Neural crest cell (in vitro differentiated cells): ENCODE results near the gene LSM4. TPM values are rescaled to one million over a fixed set of nuclear protein-coding genes. Genes with fewer than 3 reads are reported as not detected.

ENCODE experiments used
- DNase-seq: peaks from one replicate; pipeline ENCODE4 v3.0.0; 2021; ENCODE audit warnings: low read depth, mixed read lengths, low spot score
- H3K27ac Mint-ChIP-seq: one replicate; pipeline ENCODE4 v1.8.0; 2021; ENCODE audit warnings: mild to moderate bottlenecking, mixed read lengths; ENCODE audit not compliant: unreplicated experiment
- H3K27me3 Mint-ChIP-seq: 2 replicates; pipeline ENCODE4 v1.8.0; 2021; ENCODE audit warnings: low read depth, mild to moderate bottlenecking, mixed read lengths
- H3K36me3 Mint-ChIP-seq: 2 replicates; pipeline ENCODE4 v1.8.0; 2021; ENCODE audit warnings: low read depth, mild to moderate bottlenecking, mixed read lengths
- H3K4me1 Mint-ChIP-seq: 2 replicates; pipeline ENCODE4 v1.8.0; 2021; ENCODE audit warnings: mixed read lengths
- H3K4me3 Mint-ChIP-seq: one replicate; pipeline ENCODE4 v1.8.0; 2021; ENCODE audit warnings: mild to moderate bottlenecking, mixed read lengths
- H3K9me3 Mint-ChIP-seq: 2 replicates; pipeline ENCODE4 v1.8.0; 2021; ENCODE audit warnings: mixed read lengths
- total RNA-seq: library from RNA; stranded (reverse); gene quantifications from 2 replicates; pipeline ENCODE4 v1.2.1, GENCODE V29; 2021
- TF ChIP-seq, protein P1 (sequence below): fragments of 200-600 bp; sonication (generic); conservative IDR thresholded peaks from 2 replicates; pipeline ENCODE4 v1.5.0; 2021; ENCODE audit warnings: antibody characterized with exemption, mild to moderate bottlenecking

Gene LSM4
- total RNA-seq, 1 donor from 2014 or later: 283 TPM

GRCh38 chr19:18339723-18340122 lies 16.8 kb upstream of the LSM4 start:
- peak overlapping the region; percentile 79 for H3K4me3 Mint-ChIP-seq
- H3K9me3 Mint-ChIP-seq: no peaks in the 10 kb centered on the region
- TF ChIP-seq, protein P1, sequence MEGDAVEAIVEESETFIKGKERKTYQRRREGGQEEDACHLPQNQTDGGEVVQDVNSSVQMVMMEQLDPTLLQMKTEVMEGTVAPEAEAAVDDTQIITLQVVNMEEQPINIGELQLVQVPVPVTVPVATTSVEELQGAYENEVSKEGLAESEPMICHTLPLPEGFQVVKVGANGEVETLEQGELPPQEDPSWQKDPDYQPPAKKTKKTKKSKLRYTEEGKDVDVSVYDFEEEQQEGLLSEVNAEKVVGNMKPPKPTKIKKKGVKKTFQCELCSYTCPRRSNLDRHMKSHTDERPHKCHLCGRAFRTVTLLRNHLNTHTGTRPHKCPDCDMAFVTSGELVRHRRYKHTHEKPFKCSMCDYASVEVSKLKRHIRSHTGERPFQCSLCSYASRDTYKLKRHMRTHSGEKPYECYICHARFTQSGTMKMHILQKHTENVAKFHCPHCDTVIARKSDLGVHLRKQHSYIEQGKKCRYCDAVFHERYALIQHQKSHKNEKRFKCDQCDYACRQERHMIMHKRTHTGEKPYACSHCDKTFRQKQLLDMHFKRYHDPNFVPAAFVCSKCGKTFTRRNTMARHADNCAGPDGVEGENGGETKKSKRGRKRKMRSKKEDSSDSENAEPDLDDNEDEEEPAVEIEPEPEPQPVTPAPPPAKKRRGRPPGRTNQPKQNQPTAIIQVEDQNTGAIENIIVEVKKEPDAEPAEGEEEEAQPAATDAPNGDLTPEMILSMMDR: peak; percentile 37
- H3K4me1 Mint-ChIP-seq: peaks cover 25% of the 10 kb centered on the region
- H3K27ac Mint-ChIP-seq: no peak overlapping the region
- no peak for DNase-seq
- peaks cover 68% of the 10 kb centered on the region for H3K27me3 Mint-ChIP-seq
- no peaks in the 10 kb centered on the region for H3K36me3 Mint-ChIP-seq

DNA sequence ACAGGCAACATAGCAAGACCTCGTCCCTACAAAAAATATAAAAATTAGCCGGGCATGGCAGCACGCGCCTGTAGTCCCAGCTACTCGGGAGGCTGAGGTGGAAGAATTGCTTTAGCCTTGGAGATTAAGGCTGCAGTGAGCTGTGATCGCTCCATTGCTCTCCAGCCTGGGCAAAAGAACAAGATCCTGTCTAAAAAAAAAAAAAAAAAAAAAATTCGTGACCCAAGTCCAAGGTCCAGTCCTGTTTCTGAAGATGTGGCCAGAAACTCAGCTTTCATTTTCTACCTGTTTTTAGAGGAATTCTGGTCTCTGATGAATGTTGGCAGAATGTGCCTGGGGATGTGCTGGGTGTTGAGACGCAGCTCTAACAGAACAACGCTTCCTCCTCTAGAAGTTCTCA lies 15.7 kb upstream of the LSM4 start:
- no peak for DNase-seq
- Mint-ChIP-seq H3K27me3 (peaks cover 56% of the 10 kb centered on the region), H3K9me3 (no peaks in the 10 kb centered on the region), H3K27ac (no peak overlapping the region), H3K4me1 (peaks cover 14% of the 10 kb centered on the region), H3K36me3 (no peaks in the 10 kb centered on the region), H3K4me3 (peak overlapping the region; percentile 4)
- TF ChIP-seq, protein P1: no peak

DNA sequence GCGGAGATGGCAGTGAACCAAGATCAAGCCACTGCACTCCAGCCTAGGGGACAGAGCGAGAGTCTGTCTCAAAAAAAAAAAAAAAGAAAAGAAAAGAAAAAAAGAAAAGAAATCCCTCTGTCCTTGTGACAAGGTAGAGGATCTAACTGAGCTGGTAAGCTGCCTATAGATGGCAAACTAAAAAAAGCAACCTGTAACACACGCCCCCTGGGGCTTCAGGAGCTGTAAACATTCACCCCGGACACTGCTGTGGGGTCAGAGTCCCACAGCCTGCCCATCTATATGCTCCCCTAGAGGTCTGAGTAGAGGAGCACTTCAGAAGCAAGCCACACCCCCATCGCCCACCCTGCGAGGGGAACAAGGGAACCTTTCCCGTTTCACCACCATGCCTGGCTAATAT lies 13.2 kb upstream of the LSM4 start:
- Mint-ChIP-seq H3K27ac (no peak overlapping the region), H3K4me3 (no peak overlapping the region), H3K4me1 (peaks cover 5% of the 10 kb centered on the region), H3K27me3 (peaks cover 34% of the 10 kb centered on the region), H3K9me3 (no peaks in the 10 kb centered on the region), H3K36me3 (no peaks in the 10 kb centered on the region)
- TF ChIP-seq, protein P1: no peak
- DNase-seq: no peak

- DNase-seq: no peak
- Mint-ChIP-seq H3K36me3 (no peaks in the 10 kb centered on the region), H3K9me3 (no peaks in the 10 kb centered on the region), H3K27me3 (peaks cover 19% of the 10 kb centered on the region), H3K27ac (no peak overlapping the region), H3K4me1 (peaks cover 9% of the 10 kb centered on the region), H3K4me3 (no peak overlapping the region)
- TF ChIP-seq, protein P1: no peak
These were observed 10.8 kb upstream of the LSM4 start for GRCh38 chr19:18333680-18334079.

- TF ChIP-seq, protein P1: no peak
- Mint-ChIP-seq H3K36me3 (no peaks in the 10 kb centered on the region), H3K27me3 (peaks cover 16% of the 10 kb centered on the region), H3K4me3 (no peak overlapping the region), H3K4me1 (peaks cover 15% of the 10 kb centered on the region), H3K27ac (no peak overlapping the region), H3K9me3 (no peaks in the 10 kb centered on the region)
- no peak for DNase-seq
These were observed 10.1 kb upstream of the LSM4 start for GRCh38 chr19:18332917-18333530.
